GM21529 (cell line): ENCODE measurements around the gene CHAC1.

Source experiments
- ATAC-seq: cut with Tn5 transposase; IDR thresholded peaks from one replicate; pipeline ENCODE4 v1.9.1; 2021; ENCODE audit not compliant: unreplicated experiment

CHAC1 gene, protein sequence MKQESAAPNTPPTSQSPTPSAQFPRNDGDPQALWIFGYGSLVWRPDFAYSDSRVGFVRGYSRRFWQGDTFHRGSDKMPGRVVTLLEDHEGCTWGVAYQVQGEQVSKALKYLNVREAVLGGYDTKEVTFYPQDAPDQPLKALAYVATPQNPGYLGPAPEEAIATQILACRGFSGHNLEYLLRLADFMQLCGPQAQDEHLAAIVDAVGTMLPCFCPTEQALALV

DNA sequence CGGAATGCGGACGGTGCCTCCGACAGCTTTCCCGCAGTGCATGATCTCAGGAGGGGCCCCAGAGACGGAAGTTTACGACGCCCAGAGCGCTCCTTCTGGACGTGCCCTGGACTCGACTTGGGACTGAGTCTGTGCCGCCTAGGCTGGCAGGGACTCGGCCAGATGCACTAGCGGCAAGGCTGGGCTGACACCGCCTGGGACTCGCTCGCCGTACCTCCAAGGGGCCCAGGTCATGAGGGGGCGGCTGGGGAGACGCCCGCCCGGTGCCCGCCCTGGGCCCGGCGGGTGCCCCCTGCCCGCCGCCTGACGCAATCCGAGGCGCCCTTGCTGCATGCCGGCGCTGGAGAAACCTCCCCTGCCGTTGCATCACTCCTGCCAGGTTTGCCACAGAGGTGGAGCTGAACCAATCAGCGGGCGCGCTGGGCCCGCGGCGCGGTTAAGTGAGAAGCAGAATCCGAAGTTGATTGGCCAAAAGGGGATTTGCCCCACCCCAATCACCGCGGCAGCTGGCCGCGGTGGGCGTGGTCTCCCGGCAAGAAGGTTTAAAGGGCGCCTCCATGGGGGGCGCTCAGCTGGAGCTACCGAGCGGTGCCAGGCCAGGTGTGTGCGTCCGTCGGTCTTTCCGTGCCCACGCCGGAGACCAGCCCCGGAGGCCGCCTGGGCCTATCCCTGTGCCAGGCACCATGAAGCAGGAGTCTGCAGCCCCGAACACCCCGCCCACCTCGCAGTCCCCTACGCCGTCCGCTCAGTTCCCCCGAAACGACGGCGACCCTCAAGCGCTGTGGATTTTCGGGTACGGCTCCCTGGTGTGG, at the start of gene CHAC1:
Gene CHAC1, plus strand, starts transcription at position 571 of the 812 bp plus-strand sequence. Its CDS starts 113 bp downstream, at position 684.
- peak; percentile 94 for ATAC-seq

DNA sequence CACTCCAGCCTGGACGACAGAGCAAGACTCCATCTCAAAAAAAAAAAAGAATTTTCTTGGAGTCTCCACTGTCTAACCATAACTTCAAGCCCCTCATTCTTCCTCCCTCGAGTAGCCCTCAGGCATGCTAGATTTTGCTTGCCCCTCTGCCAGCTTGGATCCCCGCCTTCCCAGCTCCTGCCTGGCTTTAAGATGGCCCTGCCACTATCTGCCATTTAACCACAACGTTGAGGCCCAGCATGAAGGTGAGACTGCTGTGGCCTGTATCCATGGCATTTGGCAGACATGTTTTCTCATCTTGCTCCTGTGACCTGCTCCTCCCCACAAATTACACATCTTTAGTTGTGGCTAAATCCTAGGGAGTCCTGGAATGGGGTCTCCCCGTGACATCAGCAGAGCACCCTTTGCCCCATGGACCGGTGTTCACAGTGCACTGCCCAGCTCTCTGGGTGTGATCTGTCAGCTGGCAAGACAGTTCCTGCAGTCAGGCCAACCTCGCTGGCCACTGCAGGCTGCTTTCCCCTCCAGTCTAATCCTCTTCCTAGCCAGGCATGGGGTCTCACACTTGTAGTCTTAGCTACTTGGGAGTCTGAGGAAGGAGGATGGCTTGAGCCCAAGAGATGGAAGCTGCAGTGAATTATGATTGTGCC, 48.6 kb upstream of the CHAC1 start:
- ATAC-seq = no peak

DNA sequence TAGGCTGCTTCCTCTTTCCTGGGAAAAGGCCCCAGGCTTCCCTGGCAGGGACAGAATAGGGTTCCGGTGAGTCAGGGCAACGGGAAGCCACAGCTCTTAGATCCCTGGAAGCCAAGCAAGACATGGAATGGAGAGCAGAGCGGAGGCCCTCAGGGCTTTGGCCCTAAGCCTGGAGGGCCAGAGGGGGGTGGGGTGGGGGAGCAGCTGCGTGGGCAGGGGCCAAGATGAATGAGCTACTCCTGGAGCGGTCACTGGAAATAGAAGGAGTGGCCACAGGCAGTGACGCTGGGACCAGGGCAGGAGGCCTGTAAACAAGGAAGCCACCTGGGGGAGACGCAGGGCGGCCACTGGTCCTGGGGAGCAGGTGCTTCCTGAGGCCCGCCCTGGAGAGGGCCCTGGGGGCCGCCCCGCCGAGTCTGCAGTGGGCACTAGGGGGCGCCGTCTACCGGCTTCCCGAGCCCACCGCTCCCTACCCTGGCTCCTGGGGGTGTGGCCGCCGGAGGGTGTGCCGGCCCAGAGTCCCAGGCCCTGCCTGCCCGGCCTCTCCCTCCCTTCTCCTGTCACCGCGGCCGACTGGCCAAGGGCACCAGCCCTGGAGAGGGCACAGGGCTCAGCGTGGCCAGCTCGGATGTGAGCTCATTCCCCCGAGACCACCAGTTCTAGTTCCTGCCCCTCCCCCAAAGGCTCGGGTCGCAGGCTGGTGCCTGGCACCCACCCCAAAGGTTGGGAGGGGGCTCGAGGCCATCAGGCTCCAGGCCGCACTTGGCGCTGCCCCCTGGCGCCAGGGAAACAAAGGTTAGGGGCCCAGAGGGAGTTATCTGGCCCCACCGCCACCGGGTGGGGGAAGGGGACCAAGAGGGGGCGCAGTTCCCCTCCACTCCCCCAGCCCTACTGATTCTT, 46.9 kb upstream of the CHAC1 start:
- ATAC-seq = peak; percentile 74

DNA sequence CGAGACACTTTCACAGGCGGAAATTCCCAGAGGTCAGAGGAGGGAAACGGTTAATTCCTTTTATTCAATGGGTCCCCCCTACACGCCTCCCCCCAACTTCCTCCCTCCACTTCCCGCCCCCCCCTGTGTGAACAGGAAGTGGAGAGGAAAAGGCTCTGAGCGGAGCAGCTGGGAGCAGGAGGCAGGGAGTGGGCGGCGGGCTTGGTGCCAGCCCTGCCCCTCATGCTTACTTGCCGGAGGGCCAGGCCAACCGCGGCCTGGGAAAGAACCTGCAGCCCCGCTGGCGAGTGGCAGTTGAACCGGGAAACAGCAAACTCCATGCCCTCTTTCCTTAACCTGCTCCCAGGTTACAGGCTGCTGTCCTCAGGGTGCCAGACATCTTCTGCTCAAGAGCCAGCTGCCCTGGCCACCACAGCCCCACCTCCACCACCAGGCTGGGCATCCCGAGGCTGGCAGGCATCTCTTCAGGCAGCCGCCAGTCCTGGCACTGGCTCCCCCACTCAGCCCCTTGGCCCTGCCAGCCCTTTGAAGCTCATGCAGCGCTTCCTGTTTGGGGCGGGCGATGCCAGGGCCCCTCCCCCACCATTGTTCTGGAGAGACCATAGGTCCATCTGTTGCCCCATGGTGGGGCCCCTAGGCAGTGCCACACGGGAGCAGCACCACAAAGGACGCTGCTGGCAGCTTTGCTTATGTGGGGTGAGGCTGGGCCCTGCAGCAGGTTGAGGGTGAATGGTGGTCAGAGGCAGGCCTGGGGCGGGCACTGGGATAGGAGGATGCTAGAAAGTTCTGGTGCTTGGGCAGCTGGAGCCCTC, 46.1 kb upstream of the CHAC1 start:
- ATAC-seq = no peak

DNA sequence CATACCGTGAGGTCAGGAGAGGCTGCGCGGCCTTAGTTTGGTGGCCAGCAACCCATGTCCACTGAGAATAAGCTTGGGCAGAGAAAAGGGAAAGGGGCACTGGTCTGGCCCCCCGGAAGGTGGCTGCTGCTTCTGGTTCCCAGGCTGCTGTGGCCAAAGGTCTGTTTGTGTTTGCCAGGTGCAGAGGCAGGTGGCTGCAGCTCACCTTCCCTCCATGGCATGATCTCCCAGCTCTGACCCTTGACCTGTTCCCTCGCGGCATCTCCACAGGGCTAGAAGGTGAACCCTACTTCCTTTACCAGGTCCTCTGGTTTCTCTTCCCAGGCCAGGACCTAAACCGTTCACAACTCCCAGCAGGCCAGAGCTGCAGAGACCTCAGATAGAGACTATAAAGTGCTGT, 45.2 kb upstream of the CHAC1 start:
- no peak for ATAC-seq

DNA sequence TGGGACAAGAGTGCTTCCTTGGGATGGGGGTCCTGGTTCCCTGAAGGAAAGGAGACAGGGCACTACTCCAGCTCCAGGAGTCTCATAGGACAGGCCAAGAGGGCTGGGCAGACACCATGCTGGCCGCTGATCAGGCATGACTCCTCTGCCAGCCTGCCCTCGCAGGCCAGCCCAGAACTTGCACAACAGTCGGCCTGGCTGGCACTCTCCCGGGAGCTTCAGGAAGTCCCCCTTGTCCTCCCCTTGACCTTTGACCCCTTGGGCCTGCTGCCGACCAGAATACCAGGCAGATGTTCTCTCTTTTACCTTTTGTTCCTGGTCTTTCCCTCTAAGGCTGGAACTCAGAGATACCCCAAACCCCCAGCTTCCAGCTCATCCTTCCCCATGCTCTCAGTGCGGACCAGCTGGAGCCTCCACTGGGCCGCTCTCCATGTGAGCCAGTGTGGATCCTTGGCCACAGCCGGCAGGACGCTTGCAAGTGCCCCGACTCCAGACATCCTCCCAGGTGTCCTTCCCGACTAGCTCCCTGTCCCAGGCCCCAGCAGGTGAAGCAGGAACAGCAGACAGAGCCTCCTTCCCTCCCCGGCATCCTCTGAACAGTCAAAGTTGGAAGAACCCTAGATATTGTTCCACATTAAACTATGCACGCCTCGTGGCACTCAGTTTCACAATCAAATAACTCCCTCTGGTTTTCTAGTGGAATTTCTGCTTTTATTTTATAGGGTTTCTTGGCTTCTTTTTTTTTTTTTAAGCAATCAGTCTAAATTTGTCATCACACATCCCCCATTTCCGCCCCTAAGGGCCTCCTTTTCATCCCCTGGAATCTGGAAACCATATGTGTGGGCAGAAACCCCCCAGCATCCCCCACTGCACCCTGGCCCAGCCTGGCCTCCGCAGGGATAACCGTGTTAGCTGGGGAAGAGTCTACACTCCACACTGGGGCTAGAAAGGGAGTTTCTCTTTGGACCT, 43.3 kb upstream of the CHAC1 start:
- ATAC-seq = no peak

DNA sequence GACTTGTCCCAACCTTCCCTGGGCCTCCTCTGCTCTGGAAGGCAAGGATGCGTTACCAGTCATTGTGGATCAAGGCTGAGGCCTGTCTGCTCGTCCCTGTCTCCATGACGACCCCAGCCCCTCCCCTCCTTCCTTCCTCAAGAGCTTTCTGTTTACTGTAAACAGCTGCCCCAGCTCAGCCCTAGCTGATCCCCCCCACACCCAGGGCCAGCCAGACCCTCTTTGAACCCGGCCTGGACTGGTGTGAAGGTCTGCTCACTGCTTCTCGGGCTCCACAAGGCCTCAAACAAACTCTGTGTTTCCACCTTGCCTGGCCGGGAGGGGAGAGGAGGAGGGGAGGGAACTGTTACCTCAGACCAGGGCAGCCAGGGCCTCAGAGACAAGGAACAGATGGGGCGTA, 42.1 kb upstream of the CHAC1 start:
- no peak for ATAC-seq

DNA sequence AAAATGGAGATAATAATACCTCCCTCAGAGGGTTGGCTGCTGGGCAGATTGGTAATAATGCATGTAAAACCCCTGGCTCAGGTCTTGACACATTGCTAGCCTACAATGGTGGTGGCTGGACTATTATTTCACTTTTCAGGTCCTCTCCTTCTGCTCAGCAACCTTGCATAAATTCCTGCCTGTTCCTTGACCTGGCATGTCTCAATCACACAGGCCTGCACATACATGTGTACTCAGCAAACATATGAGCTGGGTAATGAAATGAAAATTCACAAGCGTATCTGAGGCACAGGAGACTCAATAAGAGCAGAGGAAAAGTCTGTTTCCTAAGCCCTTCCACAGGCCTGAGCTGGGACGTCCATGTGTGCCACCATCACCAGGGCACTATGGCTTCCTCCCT, 41.6 kb upstream of the CHAC1 start:
- no peak for ATAC-seq

DNA sequence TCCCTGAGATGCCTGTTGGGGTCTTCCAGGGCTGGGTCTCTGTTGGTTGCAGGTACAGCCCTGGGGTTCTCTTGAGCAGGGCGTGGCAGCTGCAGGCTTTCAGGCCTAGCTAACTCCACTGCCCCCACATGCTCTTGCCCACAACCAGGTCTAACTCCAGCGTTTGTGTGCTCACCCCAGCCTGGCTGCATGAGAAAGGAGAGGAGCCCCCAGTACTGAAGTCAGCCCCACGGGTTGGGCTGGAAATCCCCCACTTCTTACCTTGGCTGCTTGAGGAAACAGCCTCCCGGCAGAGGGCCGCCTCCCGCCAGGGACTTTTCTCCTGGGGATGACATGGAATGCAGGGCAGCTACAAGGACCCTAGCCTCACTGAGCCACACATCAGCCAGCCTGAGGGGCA, 40.8 kb upstream of the CHAC1 start:
- no peak for ATAC-seq

DNA sequence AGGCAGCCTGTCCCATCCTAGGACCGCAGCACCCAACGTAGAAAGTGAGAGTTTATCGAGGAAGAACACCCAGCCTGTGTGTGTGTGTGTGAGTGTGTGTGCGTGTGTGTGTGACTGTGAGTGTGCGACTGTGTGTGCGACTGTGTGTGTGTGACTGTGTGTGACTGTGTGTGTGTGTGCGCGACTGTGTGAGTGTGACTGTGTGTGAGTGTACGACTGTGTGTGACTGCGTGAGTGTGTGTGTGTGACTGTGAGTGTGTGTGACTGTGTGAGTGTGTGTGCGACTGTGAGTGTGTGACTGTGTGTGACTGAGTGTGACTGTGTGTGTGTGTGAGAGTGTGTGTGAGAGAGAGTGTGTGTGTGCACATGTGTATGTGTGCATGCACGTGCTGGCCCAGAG, 39.3 kb upstream of the CHAC1 start:
- no peak for ATAC-seq

DNA sequence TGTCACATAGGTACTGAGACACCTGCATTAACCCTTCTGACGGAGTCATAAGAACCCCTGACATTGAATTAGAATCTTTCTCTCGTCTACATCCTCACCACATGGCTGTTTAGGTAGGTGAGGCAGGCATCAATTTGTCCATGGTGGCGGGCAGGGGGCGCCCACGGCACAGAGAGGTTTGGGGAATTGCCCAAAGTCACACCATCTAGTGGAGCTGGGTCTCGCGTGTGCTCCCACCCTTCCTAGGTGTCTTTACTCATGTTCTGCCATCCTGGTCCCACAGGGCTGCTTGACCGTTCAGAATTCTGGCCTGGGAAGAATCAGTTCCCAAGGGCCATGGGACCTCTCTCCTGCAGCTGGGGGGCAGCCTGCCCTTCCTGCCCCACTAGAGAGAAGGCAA, 38.8 kb upstream of the CHAC1 start:
- ATAC-seq = no peak

DNA sequence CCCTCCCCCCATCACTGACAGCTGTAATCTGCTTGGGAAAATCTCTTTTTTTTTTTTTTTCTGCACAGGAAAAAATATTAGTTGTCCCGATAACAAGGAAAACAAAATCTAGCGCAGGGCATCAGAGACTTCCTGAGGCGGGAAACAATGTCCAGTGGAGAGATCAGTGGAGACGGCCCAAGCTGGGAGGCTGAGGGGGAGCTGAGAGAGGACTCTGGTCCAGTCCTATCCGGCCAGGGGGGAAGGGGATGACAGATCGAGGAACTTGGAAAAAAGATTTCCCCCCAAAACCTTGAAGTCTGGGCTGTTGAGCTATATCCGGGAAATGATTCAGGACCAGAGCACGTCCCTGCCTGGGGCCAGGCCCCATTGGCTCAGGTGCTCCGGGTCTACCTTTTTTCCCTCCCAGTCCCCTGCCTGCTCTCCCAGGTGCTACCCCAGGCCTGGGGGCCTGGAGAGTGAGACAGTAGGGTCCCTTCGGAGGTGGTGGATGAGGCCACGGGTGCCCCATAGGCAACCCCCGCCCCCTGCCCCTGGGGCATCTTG, 38.1 kb upstream of the CHAC1 start:
- no peak for ATAC-seq

DNA sequence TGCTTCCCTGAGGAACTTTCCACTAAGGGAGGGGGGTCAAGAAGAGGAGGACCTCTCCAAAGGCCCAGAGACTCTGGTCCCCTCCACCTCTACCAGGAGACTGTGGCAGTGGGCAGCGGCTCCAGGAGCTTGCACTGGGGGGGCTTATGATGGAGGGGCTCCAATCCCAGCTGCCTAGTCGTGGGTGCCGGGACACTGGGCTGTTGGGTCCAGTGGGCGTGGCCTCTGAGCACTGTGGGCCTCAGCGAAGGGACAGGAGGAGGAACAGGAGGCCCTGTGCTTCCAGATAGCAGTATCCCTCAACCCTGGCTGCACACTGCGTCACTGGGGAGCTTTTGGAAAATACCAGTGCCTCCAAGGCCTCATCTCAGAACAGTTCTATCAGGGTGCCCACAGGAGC, 37.6 kb upstream of the CHAC1 start:
- ATAC-seq = no peak

DNA sequence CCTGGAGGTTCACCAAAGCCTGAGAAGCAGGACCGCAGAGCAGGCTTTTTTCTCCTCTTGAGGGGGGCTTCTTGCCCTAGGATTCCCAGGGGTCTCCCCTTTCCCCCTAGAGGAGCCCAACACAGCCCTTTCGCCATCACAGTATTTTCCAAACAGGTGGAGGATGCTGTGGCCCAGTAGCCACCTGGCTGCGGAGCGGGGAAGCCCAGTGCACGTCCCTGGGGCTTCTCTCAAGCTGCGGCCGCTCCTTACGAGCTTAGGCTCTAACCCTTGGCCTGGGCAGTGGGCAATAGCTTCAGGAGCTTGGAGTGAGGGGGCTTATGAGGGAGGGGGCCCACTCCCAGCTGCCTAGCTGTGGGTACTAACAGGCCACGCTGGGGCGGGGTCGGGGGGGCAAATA, 35.7 kb upstream of the CHAC1 start:
- no peak for ATAC-seq

DNA sequence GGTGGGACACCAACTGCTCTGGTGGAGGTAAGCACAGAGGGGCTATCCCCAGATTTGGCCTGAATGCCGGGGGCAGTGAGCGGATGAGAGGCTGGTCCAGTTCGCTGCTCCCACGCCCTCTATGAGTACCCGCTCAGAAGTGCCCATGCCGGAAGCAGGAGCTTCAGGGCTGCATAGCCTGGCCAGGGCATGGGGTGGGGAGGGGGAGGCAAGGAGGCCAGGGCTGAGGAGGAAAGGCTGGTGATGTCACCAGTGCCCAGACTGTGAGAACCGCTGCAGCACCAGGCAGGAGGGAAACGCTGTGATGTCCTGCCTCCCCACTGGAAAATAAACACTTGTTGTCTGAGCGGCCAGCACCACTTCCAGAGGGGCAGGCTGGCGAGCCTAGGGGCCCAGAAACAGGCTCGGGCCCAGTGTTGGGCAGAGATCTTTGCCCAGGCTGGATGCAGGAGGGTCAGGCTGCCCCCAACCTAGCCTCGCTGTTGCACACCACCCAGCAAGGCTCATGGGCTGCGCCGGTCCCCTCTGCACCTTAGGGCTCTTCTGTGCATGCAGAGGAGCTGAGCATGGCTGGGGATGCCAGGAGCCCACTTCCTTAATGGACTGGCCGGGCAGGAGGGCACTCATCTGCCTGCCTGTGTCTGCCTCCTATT, 35.0 kb upstream of the CHAC1 start:
- ATAC-seq = no peak

DNA sequence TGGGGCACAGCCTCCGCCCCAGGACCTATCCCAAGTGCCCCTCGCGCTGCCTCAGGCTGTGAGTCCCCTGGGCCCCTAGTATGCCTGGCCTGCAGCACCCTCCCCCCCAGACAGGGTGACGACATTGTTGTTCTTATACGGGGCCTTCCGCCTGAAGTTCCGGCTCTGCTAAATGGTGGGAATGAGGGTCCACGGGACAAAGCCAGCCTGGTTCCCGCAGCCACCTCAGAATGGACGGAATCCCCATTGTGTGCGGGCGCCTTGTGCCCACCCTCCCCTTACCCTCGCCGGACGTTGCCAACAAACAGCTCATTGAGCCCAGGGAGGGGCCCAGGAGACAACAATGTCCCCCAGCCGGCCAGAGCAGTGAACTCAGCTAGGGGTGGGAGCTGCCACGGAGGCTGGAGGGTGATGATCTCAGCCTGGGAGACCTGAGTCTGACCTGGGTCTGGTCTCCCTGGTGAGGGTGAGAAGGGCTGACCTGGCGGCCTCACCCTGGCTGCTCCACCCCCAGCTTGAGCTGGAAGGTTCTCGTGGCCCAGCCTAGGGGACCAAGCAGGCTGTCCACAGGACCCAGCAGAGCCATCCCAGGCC, 34.4 kb upstream of the CHAC1 start:
- no peak for ATAC-seq

DNA sequence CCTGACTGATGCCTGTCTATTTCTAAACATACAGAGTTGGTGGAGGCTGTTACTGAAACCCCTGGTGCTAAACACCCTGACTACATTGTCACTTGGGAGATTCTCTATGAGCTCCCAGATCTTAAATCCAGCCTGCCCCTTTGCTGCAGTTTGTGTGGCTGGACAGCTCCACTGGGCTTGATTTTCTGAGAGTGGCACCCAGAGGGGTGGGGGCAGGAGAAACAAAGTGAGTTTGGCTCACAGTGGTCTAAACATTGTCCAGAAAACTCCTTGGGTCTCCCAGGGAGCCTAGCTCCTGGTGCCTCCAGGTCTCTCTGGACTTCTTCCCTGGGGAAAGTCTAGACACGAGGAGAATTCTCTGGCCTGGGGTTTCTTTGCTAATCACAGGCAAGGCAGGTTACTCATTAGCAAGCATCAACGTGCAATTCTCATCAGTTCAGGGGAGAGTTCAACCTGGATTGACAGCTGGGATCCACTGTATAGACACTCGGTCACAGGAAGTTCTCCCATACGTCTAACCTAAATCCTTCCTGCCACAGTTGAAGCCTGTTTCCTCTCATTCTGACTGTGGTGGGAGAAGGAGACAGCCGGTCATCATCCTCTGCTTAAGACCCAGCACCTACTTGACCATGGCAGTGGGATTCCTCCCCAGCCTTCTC, 31.2 kb upstream of the CHAC1 start:
- no peak for ATAC-seq
